ENCODE measurements around the gene DNASE1L3. TPM values are rescaled to one million over a fixed set of nuclear protein-coding genes. Genes with fewer than 3 reads are reported as not detected.

The DNASE1L3 gene
- total RNA-seq, 1 experiment from 2014 or later: not detected

GRCh38 chr3:58175437-58176184, 35.2 kb downstream of the DNASE1L3 start:
- no peaks in the 10 kb centered on the region for H3K9me3 Mint-ChIP-seq (ENCODE audit: low read depth, unreplicated experiment)
- H3K36me3 Mint-ChIP-seq (ENCODE audit: insufficient read depth, unreplicated experiment): peaks cover 36% of the 10 kb centered on the region
- H3K4me1 Mint-ChIP-seq (ENCODE audit: low read depth, unreplicated experiment): peaks cover 56% of the 10 kb centered on the region
- no peak overlapping the region for H3K4me3 Mint-ChIP-seq (ENCODE audit: low read depth, unreplicated experiment)
- no peak for TF ChIP-seq CTCF (IDR thresholded peaks at IDR 0.05; ENCODE audit: unreplicated experiment)
- H3K27ac Mint-ChIP-seq (ENCODE audit: unreplicated experiment): peak overlapping the region; percentile 39
- DNase-seq: peak; percentile 41
- no peaks in the 10 kb centered on the region for H3K27me3 Mint-ChIP-seq (ENCODE audit: unreplicated experiment)
- CTCF ChIA-PET: interaction anchor here (0.6 to 0.8 kb wide), 2 partner anchors 42 to 131 kb away, joined by 3 read pairs; partner anchors contain the start of genes HTD2 and RPP14
- TSS peak; percentile 6 for BruUV-seq (replicated peaks)
- intact Hi-C loops (cut with micrococcal nuclease; ENCODE audit: unreplicated experiment): loop anchor here (2.0 kb wide), 1 partner anchor 165 kb away; no protein-coding TSS in a partner anchor

GRCh38 chr3:58175187-58175436, 35.7 kb downstream of the DNASE1L3 start:
- TF ChIP-seq CTCF (IDR thresholded peaks at IDR 0.05; ENCODE audit: unreplicated experiment): no peak
- Mint-ChIP-seq H3K4me3 (ENCODE audit: low read depth, unreplicated experiment) (no peak overlapping the region), H3K27me3 (ENCODE audit: unreplicated experiment) (no peaks in the 10 kb centered on the region), H3K27ac (ENCODE audit: unreplicated experiment) (peak overlapping the region; percentile 39), H3K36me3 (ENCODE audit: insufficient read depth, unreplicated experiment) (peaks cover 41% of the 10 kb centered on the region), H3K9me3 (ENCODE audit: low read depth, unreplicated experiment) (no peaks in the 10 kb centered on the region), H3K4me1 (ENCODE audit: low read depth, unreplicated experiment) (peaks cover 51% of the 10 kb centered on the region)
- CTCF ChIA-PET: interaction anchor here (0.6 kb wide), 1 partner anchor 42 kb away, joined by 3 read pairs; no protein-coding TSS in a partner anchor
- no peak for DNase-seq
- BruUV-seq (replicated peaks): no TSS peak
- intact Hi-C loops (cut with micrococcal nuclease; ENCODE audit: unreplicated experiment): loop anchor here (2.0 kb wide), 1 partner anchor 164 kb away; no protein-coding TSS in a partner anchor

GRCh38 chr3:58173669-58174398, 36.9 kb downstream of the DNASE1L3 start:
- Mint-ChIP-seq H3K36me3 (ENCODE audit: insufficient read depth, unreplicated experiment) (peaks cover 47% of the 10 kb centered on the region), H3K27ac (ENCODE audit: unreplicated experiment) (peak overlapping the region; percentile 22)
- intact Hi-C loops (cut with micrococcal nuclease; ENCODE audit: unreplicated experiment): loop anchor here (2.0 to 5.0 kb wide), 2 partner anchors 163 to 212 kb away; no protein-coding TSS in a partner anchor

More at GRCh38 chr3:58173669-58174398, 36.9 kb downstream of the DNASE1L3 start:
- H3K4me1 Mint-ChIP-seq (ENCODE audit: low read depth, unreplicated experiment): peaks cover 49% of the 10 kb centered on the region
- CTCF ChIA-PET: interaction anchor here (1.0 kb wide), 1 partner anchor 166 kb away, joined by 3 read pairs; no protein-coding TSS in a partner anchor
- no TSS peak for BruUV-seq (replicated peaks)
- H3K4me3 Mint-ChIP-seq (ENCODE audit: low read depth, unreplicated experiment): no peak overlapping the region
- H3K9me3 Mint-ChIP-seq (ENCODE audit: low read depth, unreplicated experiment): no peaks in the 10 kb centered on the region
- no peaks in the 10 kb centered on the region for H3K27me3 Mint-ChIP-seq (ENCODE audit: unreplicated experiment)
- DNase-seq: peak; percentile 71
- TF ChIP-seq CTCF (IDR thresholded peaks at IDR 0.05; ENCODE audit: unreplicated experiment): peak; percentile 51
